Measurements from ENCODE around the gene ST7.

Gene ST7

GRCh38 chr7:117086788-117087187, 133.5 kb downstream of the ST7 start:
- Histone ChIP-seq H3K9ac (ENCODE audit: low read depth, low read length) (no peak overlapping the region), H3K9me3 (ENCODE audit: insufficient read depth, low read depth, low read length) (no peaks in the 10 kb centered on the region), H3K36me3 (ENCODE audit: insufficient read depth, low read length) (no peaks in the 10 kb centered on the region), H3K27ac (ENCODE audit: low read depth, low read length) (no peak overlapping the region), H3K4me3 (ENCODE audit: low read length) (no peak overlapping the region), H3K4me1 (ENCODE audit: insufficient read depth, low read length) (no peaks in the 10 kb centered on the region), H3K27me3 (ENCODE audit: insufficient read depth, low read length) (no peaks in the 10 kb centered on the region)
- 94% methylated on average over 2 of the region's 3 CpGs for WGBS

DNA sequence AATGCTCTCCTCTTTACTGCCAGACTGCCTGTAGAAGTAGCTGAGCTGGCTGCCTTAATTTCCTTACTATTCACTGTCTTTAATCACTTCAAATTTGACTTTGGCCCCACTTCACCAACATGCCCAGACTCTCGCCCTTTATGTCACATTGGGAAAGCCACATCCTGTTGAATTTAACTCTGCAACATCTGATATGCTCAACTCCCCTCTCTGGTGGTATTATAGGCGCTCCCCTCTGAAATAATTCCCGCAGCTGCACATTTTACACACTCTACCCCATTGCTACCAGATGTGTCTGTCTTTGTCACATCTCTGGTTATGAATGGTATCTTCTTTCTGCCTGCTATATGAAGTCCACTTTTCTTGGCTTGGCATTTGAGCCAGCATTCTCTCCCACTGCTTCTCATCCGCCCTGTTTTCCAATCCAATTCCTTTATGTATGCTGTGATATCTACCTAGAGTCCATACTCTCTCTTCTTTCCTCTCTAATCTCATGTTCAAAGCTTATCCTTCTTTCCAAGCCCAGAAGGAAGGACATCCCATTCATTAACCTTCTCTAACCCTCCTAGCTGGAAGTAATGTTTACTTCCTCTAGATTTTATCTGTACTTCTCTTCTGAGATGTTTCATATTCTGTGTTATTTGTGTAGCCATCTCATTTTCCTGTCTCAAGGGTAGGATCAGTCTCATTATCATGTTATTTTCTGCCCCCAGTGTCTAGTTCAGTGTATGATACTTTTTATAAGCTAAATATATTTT, 134.5 kb downstream of the ST7 start:
- no peaks in the 10 kb centered on the region for H3K36me3 ChIP-seq (ENCODE audit: insufficient read depth, low read length)
- H3K4me3 ChIP-seq (ENCODE audit: low read length): no peak overlapping the region
- WGBS: 86% methylated on average over 4 of the region's 4 CpGs
- H3K27ac ChIP-seq (ENCODE audit: low read depth, low read length): no peak overlapping the region
- no peak overlapping the region for H3K9ac ChIP-seq (ENCODE audit: low read depth, low read length)
- no peaks in the 10 kb centered on the region for H3K27me3 ChIP-seq (ENCODE audit: insufficient read depth, low read length)
- no peaks in the 10 kb centered on the region for H3K9me3 ChIP-seq (ENCODE audit: insufficient read depth, low read depth, low read length)
- H3K4me1 ChIP-seq (ENCODE audit: insufficient read depth, low read length): no peaks in the 10 kb centered on the region

- no peak overlapping the region for H3K27ac ChIP-seq (ENCODE audit: low read depth, low read length)
- 99% methylated on average over 2 of the region's 2 CpGs for WGBS
- H3K27me3 ChIP-seq (ENCODE audit: insufficient read depth, low read length): no peaks in the 10 kb centered on the region
- no peaks in the 10 kb centered on the region for H3K9me3 ChIP-seq (ENCODE audit: insufficient read depth, low read depth, low read length)
- H3K36me3 ChIP-seq (ENCODE audit: insufficient read depth, low read length): no peaks in the 10 kb centered on the region
- no peak overlapping the region for H3K4me3 ChIP-seq (ENCODE audit: low read length)
- no peak overlapping the region for H3K9ac ChIP-seq (ENCODE audit: low read depth, low read length)
- no peaks in the 10 kb centered on the region for H3K4me1 ChIP-seq (ENCODE audit: insufficient read depth, low read length)
These were observed 135.4 kb downstream of the ST7 start for GRCh38 chr7:117088623-117089194.

DNA sequence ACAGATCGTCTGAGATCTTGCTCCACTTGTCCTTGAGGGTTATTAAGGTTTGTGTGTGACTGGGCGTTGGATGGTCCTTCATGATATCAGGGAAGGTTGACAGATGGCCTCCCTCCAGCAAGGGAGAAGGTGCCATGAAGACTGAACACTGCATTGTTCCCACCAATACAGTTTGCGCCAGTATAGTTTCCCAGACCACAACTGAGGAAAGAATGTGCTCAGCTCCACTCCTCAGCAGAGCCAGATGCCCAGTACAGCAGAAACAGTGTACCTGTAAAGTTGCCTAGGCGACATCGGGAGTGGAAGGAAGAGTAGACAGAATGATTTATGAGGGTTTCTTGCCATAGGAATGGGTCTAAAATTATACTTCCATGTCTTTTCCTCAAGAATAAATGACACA, 137.5 kb downstream of the ST7 start:
- no peaks in the 10 kb centered on the region for H3K36me3 ChIP-seq (ENCODE audit: insufficient read depth, low read length)
- H3K4me3 ChIP-seq (ENCODE audit: low read length): no peak overlapping the region
- no peak overlapping the region for H3K9ac ChIP-seq (ENCODE audit: low read depth, low read length)
- no peaks in the 10 kb centered on the region for H3K27me3 ChIP-seq (ENCODE audit: insufficient read depth, low read length)
- no peak overlapping the region for H3K27ac ChIP-seq (ENCODE audit: low read depth, low read length)
- no peaks in the 10 kb centered on the region for H3K4me1 ChIP-seq (ENCODE audit: insufficient read depth, low read length)
- 89% methylated on average over 5 of the region's 5 CpGs for WGBS
- no peaks in the 10 kb centered on the region for H3K9me3 ChIP-seq (ENCODE audit: insufficient read depth, low read depth, low read length)

DNA sequence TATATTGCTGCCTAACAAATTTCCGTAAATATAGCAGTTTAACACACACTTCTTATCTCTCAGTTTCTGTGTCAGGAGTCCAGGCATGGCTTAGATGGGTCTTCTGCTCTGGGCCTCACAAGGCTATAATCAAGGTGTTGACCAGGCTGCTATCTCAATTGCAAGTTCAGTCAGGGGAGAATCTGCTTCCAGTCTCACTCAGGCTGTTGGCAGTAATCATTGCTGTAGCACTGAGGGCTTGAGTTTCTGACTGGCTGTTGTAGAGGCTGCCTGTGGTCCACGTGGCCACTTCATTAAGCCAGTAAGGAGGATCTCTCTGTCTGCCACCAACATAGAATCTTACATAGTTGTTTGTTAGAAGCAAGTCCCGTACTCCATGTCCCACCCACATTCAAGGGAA, 138.4 kb downstream of the ST7 start:
- no peak overlapping the region for H3K27ac ChIP-seq (ENCODE audit: low read depth, low read length)
- 100% methylated on average over 2 of the region's 3 CpGs for WGBS
- H3K36me3 ChIP-seq (ENCODE audit: insufficient read depth, low read length): no peaks in the 10 kb centered on the region
- no peak overlapping the region for H3K4me3 ChIP-seq (ENCODE audit: low read length)
- no peak overlapping the region for H3K9ac ChIP-seq (ENCODE audit: low read depth, low read length)
- H3K27me3 ChIP-seq (ENCODE audit: insufficient read depth, low read length): no peaks in the 10 kb centered on the region
- no peaks in the 10 kb centered on the region for H3K4me1 ChIP-seq (ENCODE audit: insufficient read depth, low read length)
- H3K9me3 ChIP-seq (ENCODE audit: insufficient read depth, low read depth, low read length): no peaks in the 10 kb centered on the region

GRCh38 chr7:117092785-117093184, 139.5 kb downstream of the ST7 start:
- WGBS: 90% methylated on average over 3 of the region's 3 CpGs
- no peaks in the 10 kb centered on the region for H3K9me3 ChIP-seq (ENCODE audit: insufficient read depth, low read depth, low read length)
- no peak overlapping the region for H3K4me3 ChIP-seq (ENCODE audit: low read length)
- no peaks in the 10 kb centered on the region for H3K27me3 ChIP-seq (ENCODE audit: insufficient read depth, low read length)
- no peak overlapping the region for H3K9ac ChIP-seq (ENCODE audit: low read depth, low read length)
- H3K4me1 ChIP-seq (ENCODE audit: insufficient read depth, low read length): no peaks in the 10 kb centered on the region
- H3K36me3 ChIP-seq (ENCODE audit: insufficient read depth, low read length): no peaks in the 10 kb centered on the region
- no peak overlapping the region for H3K27ac ChIP-seq (ENCODE audit: low read depth, low read length)

DNA sequence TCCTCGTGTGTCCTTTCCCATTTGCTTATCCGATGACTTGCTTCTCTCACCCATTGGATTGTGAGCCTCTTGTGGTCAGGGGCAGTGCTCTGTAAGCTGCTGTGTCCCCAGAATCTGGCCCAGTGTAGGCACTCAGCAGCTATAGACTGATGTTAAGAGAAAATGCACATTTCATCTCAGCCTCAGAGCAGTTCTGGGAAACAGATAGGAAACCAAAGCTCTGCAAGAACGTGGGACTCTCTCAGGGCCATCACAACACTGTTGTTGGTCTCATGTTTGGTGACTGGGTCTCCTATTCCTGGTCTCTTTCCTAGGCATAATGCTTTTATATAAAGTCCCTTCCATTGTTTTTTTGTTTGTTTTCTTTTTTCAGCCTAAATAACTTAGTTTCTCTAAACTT, 141.2 kb downstream of the ST7 start:
- no peaks in the 10 kb centered on the region for H3K4me1 ChIP-seq (ENCODE audit: insufficient read depth, low read length)
- H3K27ac ChIP-seq (ENCODE audit: low read depth, low read length): no peak overlapping the region
- 92% methylated on average over 3 of the region's 3 CpGs for WGBS
- H3K27me3 ChIP-seq (ENCODE audit: insufficient read depth, low read length): no peaks in the 10 kb centered on the region
- H3K9me3 ChIP-seq (ENCODE audit: insufficient read depth, low read depth, low read length): no peaks in the 10 kb centered on the region
- H3K9ac ChIP-seq (ENCODE audit: low read depth, low read length): no peak overlapping the region
- H3K36me3 ChIP-seq (ENCODE audit: insufficient read depth, low read length): no peaks in the 10 kb centered on the region
- H3K4me3 ChIP-seq (ENCODE audit: low read length): no peak overlapping the region

DNA sequence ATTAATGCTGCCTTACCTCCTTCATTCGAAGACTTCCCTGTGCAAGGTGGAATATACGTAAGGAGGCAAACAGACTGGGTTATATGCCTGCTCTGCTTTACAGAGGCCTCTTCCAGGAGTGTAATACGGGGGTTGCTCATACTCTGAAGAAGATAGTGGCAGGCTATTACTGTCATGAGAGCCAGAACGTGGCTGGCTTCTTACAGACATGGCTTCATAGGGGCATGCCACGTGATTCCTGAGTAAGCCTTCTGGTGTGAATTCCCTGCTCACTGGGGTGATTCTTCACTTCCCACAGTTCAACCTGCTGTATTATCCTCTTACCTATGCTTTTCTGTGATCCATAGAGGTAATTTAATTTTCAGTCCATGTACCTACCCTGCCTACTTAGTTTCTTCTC, 141.8 kb downstream of the ST7 start:
- Histone ChIP-seq H3K9ac (ENCODE audit: low read depth, low read length) (no peak overlapping the region), H3K36me3 (ENCODE audit: insufficient read depth, low read length) (no peaks in the 10 kb centered on the region), H3K9me3 (ENCODE audit: insufficient read depth, low read depth, low read length) (no peaks in the 10 kb centered on the region), H3K4me3 (ENCODE audit: low read length) (no peak overlapping the region), H3K27ac (ENCODE audit: low read depth, low read length) (no peak overlapping the region), H3K4me1 (ENCODE audit: insufficient read depth, low read length) (no peaks in the 10 kb centered on the region), H3K27me3 (ENCODE audit: insufficient read depth, low read length) (no peaks in the 10 kb centered on the region)
- WGBS: 94% methylated on average over 5 of the region's 5 CpGs

GRCh38 chr7:117096330-117096729, 143.0 kb downstream of the ST7 start:
- H3K27me3 ChIP-seq (ENCODE audit: insufficient read depth, low read length): no peaks in the 10 kb centered on the region
- WGBS: 80% methylated on average over 3 of the region's 4 CpGs
- no peaks in the 10 kb centered on the region for H3K4me1 ChIP-seq (ENCODE audit: insufficient read depth, low read length)
- no peaks in the 10 kb centered on the region for H3K36me3 ChIP-seq (ENCODE audit: insufficient read depth, low read length)
- H3K4me3 ChIP-seq (ENCODE audit: low read length): no peak overlapping the region
- no peaks in the 10 kb centered on the region for H3K9me3 ChIP-seq (ENCODE audit: insufficient read depth, low read depth, low read length)
- H3K9ac ChIP-seq (ENCODE audit: low read depth, low read length): no peak overlapping the region
- no peak overlapping the region for H3K27ac ChIP-seq (ENCODE audit: low read depth, low read length)

GRCh38 chr7:117096942-117097341, 143.6 kb downstream of the ST7 start:
- Histone ChIP-seq H3K4me3 (ENCODE audit: low read length) (no peak overlapping the region), H3K4me1 (ENCODE audit: insufficient read depth, low read length) (no peaks in the 10 kb centered on the region)

DNA sequence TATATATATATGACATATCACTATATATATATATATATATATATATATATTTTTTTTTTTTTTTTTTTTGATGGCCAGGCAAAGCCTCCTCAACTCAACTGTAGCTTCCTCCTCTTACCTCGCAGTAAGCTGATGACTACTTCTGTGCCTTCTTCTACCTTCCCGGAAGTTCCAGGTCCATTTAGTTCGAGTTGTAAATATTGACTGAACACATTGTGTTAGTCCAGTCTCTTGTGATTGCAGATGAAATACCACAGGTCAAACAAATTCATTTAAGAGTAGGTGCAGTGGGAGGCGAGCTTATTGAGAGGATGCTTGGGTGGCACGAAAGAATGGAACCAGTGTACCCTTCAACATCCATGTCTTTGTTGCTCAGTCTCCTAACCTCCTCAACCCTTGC, 144.6 kb downstream of the ST7 start:
- H3K9me3 ChIP-seq (ENCODE audit: insufficient read depth, low read depth, low read length): no peaks in the 10 kb centered on the region
- H3K27ac ChIP-seq (ENCODE audit: low read depth, low read length): no peak overlapping the region
- WGBS: 97% methylated on average over 5 of the region's 5 CpGs
- H3K36me3 ChIP-seq (ENCODE audit: insufficient read depth, low read length): no peaks in the 10 kb centered on the region
- H3K4me3 ChIP-seq (ENCODE audit: low read length): no peak overlapping the region
- H3K4me1 ChIP-seq (ENCODE audit: insufficient read depth, low read length): no peaks in the 10 kb centered on the region
- no peak overlapping the region for H3K9ac ChIP-seq (ENCODE audit: low read depth, low read length)
- no peaks in the 10 kb centered on the region for H3K27me3 ChIP-seq (ENCODE audit: insufficient read depth, low read length)

More at GRCh38 chr7:117096942-117097341, 143.6 kb downstream of the ST7 start:
- no peaks in the 10 kb centered on the region for H3K36me3 ChIP-seq (ENCODE audit: insufficient read depth, low read length)
- H3K9me3 ChIP-seq (ENCODE audit: insufficient read depth, low read depth, low read length): no peaks in the 10 kb centered on the region
- no peak overlapping the region for H3K9ac ChIP-seq (ENCODE audit: low read depth, low read length)
- no peak overlapping the region for H3K27ac ChIP-seq (ENCODE audit: low read depth, low read length)
- no peaks in the 10 kb centered on the region for H3K27me3 ChIP-seq (ENCODE audit: insufficient read depth, low read length)

- Histone ChIP-seq H3K4me1 (ENCODE audit: insufficient read depth, low read length) (no peaks in the 10 kb centered on the region), H3K9me3 (ENCODE audit: insufficient read depth, low read depth, low read length) (no peaks in the 10 kb centered on the region), H3K36me3 (ENCODE audit: insufficient read depth, low read length) (no peaks in the 10 kb centered on the region), H3K9ac (ENCODE audit: low read depth, low read length) (no peak overlapping the region), H3K4me3 (ENCODE audit: low read length) (no peak overlapping the region), H3K27ac (ENCODE audit: low read depth, low read length) (no peak overlapping the region), H3K27me3 (ENCODE audit: insufficient read depth, low read length) (no peaks in the 10 kb centered on the region)
- no CpG with 5 or more reads among the region's 1 CpG for WGBS
These were observed 145.2 kb downstream of the ST7 start for GRCh38 chr7:117098457-117098856.
